HepG2 (cell line): Measurements from ENCODE around the gene ALDH1A1. TPM values are rescaled to one million over a fixed set of nuclear protein-coding genes. Genes with fewer than 3 reads are reported as not detected.

ENCODE experiments used
- ATAC-seq: fragments of 200-7000 bp; cut with Tn5 transposase; 3 replicates; pipeline ENCODE4 v1.9.1; 2020; ENCODE audit warnings: mild to moderate bottlenecking, moderate library complexity
- BruUV-seq: library from RNA; stranded (reverse); fragments of 400-500 nt; replicated peaks from 2 replicates; lab custom pipeline; 2021; lab: Mats Ljungman, UMichigan
- CTCF ChIA-PET: fragments of 300-600 bp; formaldehyde crosslinking; extraction: SDS; loops from one replicate; lab custom pipeline; 2021; ENCODE audit warnings: low total read pairs, inconsistent platforms, low intra/inter-chr PET ratio; lab: Yijun Ruan, JAX
- POLR2A ChIA-PET: fragments of 350-600 bp; sonication (Branson Sonifier 250); formaldehyde crosslinking; loops from one replicate; lab custom pipeline; 2020; ENCODE audit warnings: antibody characterized with exemption, inconsistent platforms; lab: Yijun Ruan, JAX
- DNase-seq: peaks from one replicate; pipeline ENCODE4 v3.0.0-alpha.2; 2015; ENCODE audit warnings: low spot score
- FAIRE-seq: peaks from 3 replicates; lab custom pipeline; 2011; peaks lifted over from hg19 to GRCh38; lab: Jason Lieb, UNC
- H2AFZ ChIP-seq: one replicate; pipeline ENCODE4 v1.6.1; 2011; ENCODE audit warnings: low read length, inconsistent platforms
- H3K27ac ChIP-seq: fragments of 300-600 bp; 3 replicates; pipeline ENCODE4 v1.8.0; 2011; ENCODE audit warnings: mixed run types, mild to moderate bottlenecking, mixed read lengths, low read length, inconsistent platforms; ENCODE audit not compliant: insufficient read depth; ENCODE audit errors: extremely low read length
- H3K27me3 ChIP-seq, 2 experiments: fragments of 200-600 bp in 1 of 2; 2 replicates in 1 of 2; 3 replicates in 1 of 2; pipeline versions ENCODE4 v1.6.0 to v1.8.0; 2011; ENCODE audit warnings: low read length in 2 of 2, mild to moderate bottlenecking in 2 of 2, moderate library complexity in 2 of 2, inconsistent platforms in 1 of 2; ENCODE audit not compliant: insufficient read depth in 2 of 2, control insufficient read depth in 1 of 2
- H3K36me3 ChIP-seq, 2 experiments: fragments of 200-600 bp in 1 of 2; replicated peaks in 1 of 2; 2 replicates in 1 of 2; 3 replicates in 1 of 2; pipeline versions ENCODE4 v1.5.1 to v1.8.0; 2011; ENCODE audit warnings: low read length in 2 of 2, inconsistent platforms in 1 of 2; ENCODE audit not compliant: insufficient read depth in 2 of 2, control insufficient read depth in 1 of 2
- H3K4me1 ChIP-seq: 2 replicates; pipeline ENCODE4 v1.5.1; 2012; ENCODE audit warnings: low read length, inconsistent platforms; ENCODE audit not compliant: insufficient read depth
- H3K4me2 ChIP-seq: 2 replicates; pipeline ENCODE4 v1.6.0; 2011; ENCODE audit warnings: low read depth, low read length, inconsistent platforms
- H3K4me3 ChIP-seq, 3 experiments: fragments of 200-600 bp in 1 of 3; sonication (generic), shearing (Covaris generic) in 1 of 3; replicated peaks in 1 of 3; 2 replicates each; pipeline ENCODE4 v1.5.1; 2011 to 2016; ENCODE audit warnings: low read length in 3 of 3, inconsistent platforms in 2 of 3, low read depth in 2 of 3, mild to moderate bottlenecking in 2 of 3, control low read depth in 1 of 3, mixed read lengths in 1 of 3; ENCODE audit not compliant: insufficient read depth in 1 of 3
- H3K79me2 ChIP-seq: one replicate; pipeline ENCODE4 v1.6.1; 2011; ENCODE audit warnings: low read length, inconsistent platforms; ENCODE audit not compliant: insufficient read depth
- H3K9ac ChIP-seq: 2 replicates; pipeline ENCODE4 v1.6.0; 2011; ENCODE audit warnings: mild to moderate bottlenecking, low read depth, low read length, inconsistent platforms; ENCODE audit not compliant: insufficient read depth
- H3K9me3 ChIP-seq: 2 replicates; pipeline ENCODE4 v1.5.1; 2012; ENCODE audit warnings: mild to moderate bottlenecking, low read length
- H4K20me1 ChIP-seq: 2 replicates; pipeline ENCODE4 v1.6.0; 2011; ENCODE audit warnings: inconsistent platforms, mild to moderate bottlenecking, low read length, moderate library complexity; ENCODE audit not compliant: insufficient read depth
- ATF3 ChIP-seq: sonication (generic); formaldehyde crosslinking; IDR thresholded peaks from 2 replicates; pipeline ENCODE4 v1.4.0; 2020; ENCODE audit warnings: missing genetic modification reagents
- ATM ChIP-seq: fragments of 450-650 bp; IDR thresholded peaks from 2 replicates; pipeline ENCODE4 v1.7.1; 2017; ENCODE audit warnings: mild to moderate bottlenecking, borderline replicate concordance
- BORCS8-MEF2B ChIP-seq: sonication (generic); formaldehyde crosslinking; IDR thresholded peaks from 2 replicates; pipeline ENCODE4 v1.8.0; 2022; ENCODE audit warnings: mild to moderate bottlenecking, missing genetic modification reagents
- MEIS1 ChIP-seq: sonication (generic); formaldehyde crosslinking; IDR thresholded peaks from 2 replicates; pipeline ENCODE4 v1.9.0; 2021; ENCODE audit warnings: mild to moderate bottlenecking, missing genetic modification reagents, moderate library complexity, borderline replicate concordance
- NFE2L1 ChIP-seq: sonication (generic); formaldehyde crosslinking; IDR thresholded peaks from 2 replicates; pipeline ENCODE4 v1.4.0; 2020; ENCODE audit warnings: missing genetic modification reagents, mild to moderate bottlenecking, borderline replicate concordance
- NR0B2 ChIP-seq: sonication (generic); formaldehyde crosslinking; IDR thresholded peaks from 2 replicates; pipeline ENCODE4 v1.4.0; 2020; ENCODE audit warnings: mild to moderate bottlenecking, missing genetic modification reagents
- POLR2AphosphoS2 ChIP-seq: IDR thresholded peaks from 2 replicates; pipeline ENCODE4 v1.6.1; 2011; ENCODE audit warnings: low read depth, low read length, improper control_type of control experiment
- SRF ChIP-seq: IDR thresholded peaks from 2 replicates; pipeline ENCODE4 v1.6.1; 2011; ENCODE audit warnings: mild to moderate bottlenecking, low read depth, low read length, moderate library complexity
- SYNCRIP ChIP-seq: fragments of 200-400 bp; formaldehyde crosslinking; IDR thresholded peaks from 2 replicates; pipeline ENCODE4 v1.6.1; 2018; ENCODE audit warnings: mild to moderate bottlenecking, low read depth, low read length; ENCODE audit not compliant: insufficient read depth
- TCF7L2 ChIP-seq: IDR thresholded peaks from 2 replicates; pipeline ENCODE4 v1.6.1; 2011; ENCODE audit warnings: mild to moderate bottlenecking, low read depth, low read length, moderate library complexity
- TOPORS ChIP-seq: sonication (generic); formaldehyde crosslinking; IDR thresholded peaks from 2 replicates; pipeline ENCODE4 v1.8.0; 2023; ENCODE audit warnings: mild to moderate bottlenecking, missing genetic modification reagents
- ZHX1 ChIP-seq: sonication (generic); formaldehyde crosslinking; IDR thresholded peaks from 2 replicates; pipeline ENCODE4 v1.8.1; 2022; ENCODE audit warnings: low read depth, mild to moderate bottlenecking, missing genetic modification reagents
- ZNF468 ChIP-seq: sonication (generic); formaldehyde crosslinking; IDR thresholded peaks from 2 replicates; pipeline ENCODE4 v1.8.0; 2022; ENCODE audit warnings: mild to moderate bottlenecking, moderate library complexity, missing genetic modification reagents
- ZNF510 ChIP-seq: sonication (generic); formaldehyde crosslinking; IDR thresholded peaks from 2 replicates; pipeline ENCODE4 v1.4.0; 2020; ENCODE audit warnings: low read depth, mild to moderate bottlenecking, missing genetic modification reagents
- ZNF839 ChIP-seq: sonication (generic); formaldehyde crosslinking; IDR thresholded peaks from 2 replicates; pipeline ENCODE4 v1.4.0; 2020; ENCODE audit warnings: missing genetic modification reagents, mild to moderate bottlenecking, borderline replicate concordance
- ZXDC ChIP-seq: sonication (generic); formaldehyde crosslinking; IDR thresholded peaks from 2 replicates; pipeline ENCODE4 v1.5.0; 2020; ENCODE audit warnings: mild to moderate bottlenecking, missing genetic modification reagents
- WGBS: methylation state at CpG from one replicate; pipeline ENCODE4 v1.1.6; 2017; ENCODE audit warnings: low lambda C conversion rate; 5-methylcytosine and 5-hydroxymethylcytosine counted together
- in situ Hi-C: cut with HindIII; loops from 2 replicates; pipeline ENCODE4 v1.10.0; 2017; ENCODE audit warnings: low pct_unique_long_range_greater_than_20kb; ENCODE audit not compliant: extremely low pct_ligation_motif_present
- intact Hi-C: fragments of 100-400 bp; cut with micrococcal nuclease; formaldehyde crosslinking; loops from one replicate; pipeline ENCODE4 v1.10.0; 2022; ENCODE audit not compliant: unreplicated experiment
- polyA plus RNA-seq, 8 experiments: library from polyadenylated mRNA; depleted of rRNA in 3 of 8; stranded (reverse) in 7 of 8; unstranded in 1 of 8; fragments of >200 nt; fragmentation: Illumina TruSeq in 4 of 8; extraction: Trizol in 4 of 8; gene quantifications; 2 replicates each; pipeline versions ENCODE4 v1.2.1 to v1.2.3, GENCODE V29; 2011 to 2016; ENCODE audit warnings: low read depth in 4 of 8, missing spikeins in 1 of 8, mixed read lengths in 1 of 8; ENCODE audit not compliant: insufficient read depth in 1 of 8
- total RNA-seq, 5 experiments: library from RNA; depleted of rRNA; stranded (reverse); fragments of >200 nt; fragmentation: Illumina TruSeq; extraction: Trizol; gene quantifications; 2 replicates each; pipeline ENCODE4 v1.2.3, GENCODE V29; 2016; ENCODE audit warnings: low read depth in 1 of 5

ALDH1A1 gene
- total and polyA plus RNA-seq, 2 of the 13 experiments (the other 11 are each of a cell fraction or from before 2014, with no cell fraction given) = 88.2 to 439 TPM

- Histone ChIP-seq H3K27me3 (no peaks in the 10 kb centered on the region), H3K4me2 (no peak overlapping the region), H3K4me1 (no peaks in the 10 kb centered on the region), H3K9ac (no peak overlapping the region), H2AFZ (no peak overlapping the region), H3K79me2 (no peaks in the 10 kb centered on the region), H3K36me3 (0 out of 5 replicates have a peak, but pooled peaks cover 1 to 5% of the 10 kb centered on the region in 2 experiments), H3K4me3 (no peak overlapping the region), H4K20me1 (no peaks in the 10 kb centered on the region), H3K9me3 (no peaks in the 10 kb centered on the region), H3K27ac (no peak overlapping the region)
- DNase-seq (no peak), FAIRE-seq (no peak), ATAC-seq (no peak)
- BruUV-seq = no TSS peak
- WGBS = 64% methylated on average over 2 of the region's 2 CpGs
- intact Hi-C loops = no loop called here
- POLR2A ChIA-PET = no interaction called here
- in situ Hi-C loops = no loop called here
- CTCF ChIA-PET = no interaction called here
- TF ChIP-seq POLR2AphosphoS2 = no peak
- TF ChIP-seq MEIS1 (CRISPR knock-in tag) = no peak
- no peak for TF ChIP-seq ZHX1 (CRISPR knock-in tag)
- TF ChIP-seq ZNF839 (CRISPR knock-in tag) = no peak
- no peak for TF ChIP-seq ZNF468
- no peak for TF ChIP-seq ZNF510
- no peak for TF ChIP-seq TCF7L2
- TF ChIP-seq ATF3 (CRISPR knock-in tag) = no peak
- TF ChIP-seq ATM = no peak
- TF ChIP-seq SRF = no peak
- TF ChIP-seq SYNCRIP = no peak
- no peak for TF ChIP-seq NR0B2
- TF ChIP-seq ZXDC (CRISPR knock-in tag) = no peak
- TF ChIP-seq TOPORS (CRISPR knock-in tag) = no peak
- TF ChIP-seq BORCS8-MEF2B (CRISPR knock-in tag) = no peak
- TF ChIP-seq NFE2L1 = no peak
Measured at GRCh38 chr9:72891043-72891442, 61.8 kb downstream of the ALDH1A1 start.
